ENCODE measurements around the gene HSPG2. TPM values are rescaled to one million over a fixed set of nuclear protein-coding genes. Genes with fewer than 3 reads are reported as not detected.

HSPG2 gene
- total and polyA plus RNA-seq, 9 of the 15 experiments (the other 6 are each of a cell fraction or from before 2014, with no cell fraction given) = 0.14 to 160 (median 15.7) TPM

- TF ChIP-seq, protein P1, sequence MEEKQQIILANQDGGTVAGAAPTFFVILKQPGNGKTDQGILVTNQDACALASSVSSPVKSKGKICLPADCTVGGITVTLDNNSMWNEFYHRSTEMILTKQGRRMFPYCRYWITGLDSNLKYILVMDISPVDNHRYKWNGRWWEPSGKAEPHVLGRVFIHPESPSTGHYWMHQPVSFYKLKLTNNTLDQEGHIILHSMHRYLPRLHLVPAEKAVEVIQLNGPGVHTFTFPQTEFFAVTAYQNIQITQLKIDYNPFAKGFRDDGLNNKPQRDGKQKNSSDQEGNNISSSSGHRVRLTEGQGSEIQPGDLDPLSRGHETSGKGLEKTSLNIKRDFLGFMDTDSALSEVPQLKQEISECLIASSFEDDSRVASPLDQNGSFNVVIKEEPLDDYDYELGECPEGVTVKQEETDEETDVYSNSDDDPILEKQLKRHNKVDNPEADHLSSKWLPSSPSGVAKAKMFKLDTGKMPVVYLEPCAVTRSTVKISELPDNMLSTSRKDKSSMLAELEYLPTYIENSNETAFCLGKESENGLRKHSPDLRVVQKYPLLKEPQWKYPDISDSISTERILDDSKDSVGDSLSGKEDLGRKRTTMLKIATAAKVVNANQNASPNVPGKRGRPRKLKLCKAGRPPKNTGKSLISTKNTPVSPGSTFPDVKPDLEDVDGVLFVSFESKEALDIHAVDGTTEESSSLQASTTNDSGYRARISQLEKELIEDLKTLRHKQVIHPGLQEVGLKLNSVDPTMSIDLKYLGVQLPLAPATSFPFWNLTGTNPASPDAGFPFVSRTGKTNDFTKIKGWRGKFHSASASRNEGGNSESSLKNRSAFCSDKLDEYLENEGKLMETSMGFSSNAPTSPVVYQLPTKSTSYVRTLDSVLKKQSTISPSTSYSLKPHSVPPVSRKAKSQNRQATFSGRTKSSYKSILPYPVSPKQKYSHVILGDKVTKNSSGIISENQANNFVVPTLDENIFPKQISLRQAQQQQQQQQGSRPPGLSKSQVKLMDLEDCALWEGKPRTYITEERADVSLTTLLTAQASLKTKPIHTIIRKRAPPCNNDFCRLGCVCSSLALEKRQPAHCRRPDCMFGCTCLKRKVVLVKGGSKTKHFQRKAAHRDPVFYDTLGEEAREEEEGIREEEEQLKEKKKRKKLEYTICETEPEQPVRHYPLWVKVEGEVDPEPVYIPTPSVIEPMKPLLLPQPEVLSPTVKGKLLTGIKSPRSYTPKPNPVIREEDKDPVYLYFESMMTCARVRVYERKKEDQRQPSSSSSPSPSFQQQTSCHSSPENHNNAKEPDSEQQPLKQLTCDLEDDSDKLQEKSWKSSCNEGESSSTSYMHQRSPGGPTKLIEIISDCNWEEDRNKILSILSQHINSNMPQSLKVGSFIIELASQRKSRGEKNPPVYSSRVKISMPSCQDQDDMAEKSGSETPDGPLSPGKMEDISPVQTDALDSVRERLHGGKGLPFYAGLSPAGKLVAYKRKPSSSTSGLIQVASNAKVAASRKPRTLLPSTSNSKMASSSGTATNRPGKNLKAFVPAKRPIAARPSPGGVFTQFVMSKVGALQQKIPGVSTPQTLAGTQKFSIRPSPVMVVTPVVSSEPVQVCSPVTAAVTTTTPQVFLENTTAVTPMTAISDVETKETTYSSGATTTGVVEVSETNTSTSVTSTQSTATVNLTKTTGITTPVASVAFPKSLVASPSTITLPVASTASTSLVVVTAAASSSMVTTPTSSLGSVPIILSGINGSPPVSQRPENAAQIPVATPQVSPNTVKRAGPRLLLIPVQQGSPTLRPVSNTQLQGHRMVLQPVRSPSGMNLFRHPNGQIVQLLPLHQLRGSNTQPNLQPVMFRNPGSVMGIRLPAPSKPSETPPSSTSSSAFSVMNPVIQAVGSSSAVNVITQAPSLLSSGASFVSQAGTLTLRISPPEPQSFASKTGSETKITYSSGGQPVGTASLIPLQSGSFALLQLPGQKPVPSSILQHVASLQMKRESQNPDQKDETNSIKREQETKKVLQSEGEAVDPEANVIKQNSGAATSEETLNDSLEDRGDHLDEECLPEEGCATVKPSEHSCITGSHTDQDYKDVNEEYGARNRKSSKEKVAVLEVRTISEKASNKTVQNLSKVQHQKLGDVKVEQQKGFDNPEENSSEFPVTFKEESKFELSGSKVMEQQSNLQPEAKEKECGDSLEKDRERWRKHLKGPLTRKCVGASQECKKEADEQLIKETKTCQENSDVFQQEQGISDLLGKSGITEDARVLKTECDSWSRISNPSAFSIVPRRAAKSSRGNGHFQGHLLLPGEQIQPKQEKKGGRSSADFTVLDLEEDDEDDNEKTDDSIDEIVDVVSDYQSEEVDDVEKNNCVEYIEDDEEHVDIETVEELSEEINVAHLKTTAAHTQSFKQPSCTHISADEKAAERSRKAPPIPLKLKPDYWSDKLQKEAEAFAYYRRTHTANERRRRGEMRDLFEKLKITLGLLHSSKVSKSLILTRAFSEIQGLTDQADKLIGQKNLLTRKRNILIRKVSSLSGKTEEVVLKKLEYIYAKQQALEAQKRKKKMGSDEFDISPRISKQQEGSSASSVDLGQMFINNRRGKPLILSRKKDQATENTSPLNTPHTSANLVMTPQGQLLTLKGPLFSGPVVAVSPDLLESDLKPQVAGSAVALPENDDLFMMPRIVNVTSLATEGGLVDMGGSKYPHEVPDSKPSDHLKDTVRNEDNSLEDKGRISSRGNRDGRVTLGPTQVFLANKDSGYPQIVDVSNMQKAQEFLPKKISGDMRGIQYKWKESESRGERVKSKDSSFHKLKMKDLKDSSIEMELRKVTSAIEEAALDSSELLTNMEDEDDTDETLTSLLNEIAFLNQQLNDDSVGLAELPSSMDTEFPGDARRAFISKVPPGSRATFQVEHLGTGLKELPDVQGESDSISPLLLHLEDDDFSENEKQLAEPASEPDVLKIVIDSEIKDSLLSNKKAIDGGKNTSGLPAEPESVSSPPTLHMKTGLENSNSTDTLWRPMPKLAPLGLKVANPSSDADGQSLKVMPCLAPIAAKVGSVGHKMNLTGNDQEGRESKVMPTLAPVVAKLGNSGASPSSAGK (IDR thresholded peaks at IDR 0.05) = no peak
- TF ChIP-seq SMARCA4 (IDR thresholded peaks at IDR 0.05) (no peak), HDAC2 (IDR thresholded peaks at IDR 0.05) (no peak), ZFP91 (CRISPR knock-in tag; IDR thresholded peaks at IDR 0.05) (no peak), RFX7 (CRISPR knock-in tag; IDR thresholded peaks at IDR 0.05) (no peak), ZNF740 (CRISPR knock-in tag; IDR thresholded peaks at IDR 0.05) (no peak), ZNF740 (tag; IDR thresholded peaks at IDR 0.05) (no peak), ZNF23 (CRISPR knock-in tag; IDR thresholded peaks at IDR 0.05) (no peak), ETV5 (CRISPR knock-in tag; IDR thresholded peaks at IDR 0.05; ENCODE audit: low read depth) (no peak), MEF2A (IDR thresholded peaks at IDR 0.05; ENCODE audit: control insufficient read depth, low read depth, low read length) (no peak), RAD51 (IDR thresholded peaks at IDR 0.05; ENCODE audit: borderline replicate concordance, low read depth) (no peak; the same call in 1 of the 2 replicates), ZNF507 (tag; conservative IDR thresholded peaks at IDR 0.05) (no peak)
- TF ChIP-seq, protein P2, sequence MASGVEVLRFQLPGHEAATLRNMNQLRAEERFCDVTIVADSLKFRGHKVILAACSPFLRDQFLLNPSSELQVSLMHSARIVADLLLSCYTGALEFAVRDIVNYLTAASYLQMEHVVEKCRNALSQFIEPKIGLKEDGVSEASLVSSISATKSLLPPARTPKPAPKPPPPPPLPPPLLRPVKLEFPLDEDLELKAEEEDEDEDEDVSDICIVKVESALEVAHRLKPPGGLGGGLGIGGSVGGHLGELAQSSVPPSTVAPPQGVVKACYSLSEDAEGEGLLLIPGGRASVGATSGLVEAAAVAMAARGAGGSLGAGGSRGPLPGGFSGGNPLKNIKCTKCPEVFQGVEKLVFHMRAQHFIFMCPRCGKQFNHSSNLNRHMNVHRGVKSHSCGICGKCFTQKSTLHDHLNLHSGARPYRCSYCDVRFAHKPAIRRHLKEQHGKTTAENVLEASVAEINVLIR (CRISPR knock-in tag; IDR thresholded peaks at IDR 0.05) = no peak
Measured at GRCh38 chr1:21963477-21964217, 26.5 kb upstream of the HSPG2 start (continued).
